Ishikawa (cell line): ENCODE measurements around the gene SPATA31D4.
"Not testable (repeated sequence)": the region's sequence is repeated elsewhere in the genome, so short reads cannot be mapped to it uniquely, and the experiment has no call there.

ENCODE experiments used
- CEBPB ChIP-seq: IDR thresholded peaks from 2 replicates; pipeline ENCODE4 v1.6.1; 2012
- CREB1 ChIP-seq: IDR thresholded peaks from 2 replicates; pipeline ENCODE4 v1.6.1; 2012; ENCODE audit warnings: low read depth
- EGR1 ChIP-seq: IDR thresholded peaks from 2 replicates; pipeline ENCODE4 v1.6.1; 2012
- EP300 ChIP-seq: IDR thresholded peaks from 2 replicates; pipeline ENCODE4 v1.6.1; 2012; ENCODE audit warnings: borderline replicate concordance
- FOXM1 ChIP-seq: IDR thresholded peaks from 2 replicates; pipeline ENCODE4 v1.6.1; 2012; ENCODE audit warnings: low read depth, borderline replicate concordance
- NFIC ChIP-seq: IDR thresholded peaks from 2 replicates; pipeline ENCODE4 v1.6.1; 2012
- RAD21 ChIP-seq: IDR thresholded peaks from 2 replicates; pipeline ENCODE4 v1.6.1; 2012; ENCODE audit warnings: low read depth
- TAF1 ChIP-seq: IDR thresholded peaks from 2 replicates; pipeline ENCODE4 v1.6.1; 2012; ENCODE audit warnings: low read depth, mild to moderate bottlenecking
- TCF12 ChIP-seq: IDR thresholded peaks from 2 replicates; pipeline ENCODE4 v1.6.1; 2012; ENCODE audit warnings: low read depth
- TEAD4 ChIP-seq: IDR thresholded peaks from 2 replicates; pipeline ENCODE4 v1.6.1; 2012
- YY1 ChIP-seq: IDR thresholded peaks from 2 replicates; pipeline ENCODE4 v1.6.1; 2012; ENCODE audit warnings: low read depth
- ZBTB7A ChIP-seq: IDR thresholded peaks from 2 replicates; pipeline ENCODE4 v1.6.1; 2012; ENCODE audit warnings: low read depth
- TF ChIP-seq, protein P1 (sequence below): IDR thresholded peaks from 2 replicates; pipeline ENCODE4 v1.6.1; 2012; ENCODE audit warnings: low read depth, mild to moderate bottlenecking
- TF ChIP-seq, protein P2 (sequence below): IDR thresholded peaks from 2 replicates; pipeline ENCODE4 v1.6.1; 2012

Gene SPATA31D4

GRCh38 chr9:81943393-81943792 is 15.2 kb downstream of the SPATA31D4 start, which contains the start of gene SPATA31D3:
SPATA31D3 (plus strand) TSS chr9:81943500; CDS start chr9:81943586, 86 bp downstream.
- not testable (repeated sequence) for TF ChIP-seq FOXM1, EGR1, EP300

DNA sequence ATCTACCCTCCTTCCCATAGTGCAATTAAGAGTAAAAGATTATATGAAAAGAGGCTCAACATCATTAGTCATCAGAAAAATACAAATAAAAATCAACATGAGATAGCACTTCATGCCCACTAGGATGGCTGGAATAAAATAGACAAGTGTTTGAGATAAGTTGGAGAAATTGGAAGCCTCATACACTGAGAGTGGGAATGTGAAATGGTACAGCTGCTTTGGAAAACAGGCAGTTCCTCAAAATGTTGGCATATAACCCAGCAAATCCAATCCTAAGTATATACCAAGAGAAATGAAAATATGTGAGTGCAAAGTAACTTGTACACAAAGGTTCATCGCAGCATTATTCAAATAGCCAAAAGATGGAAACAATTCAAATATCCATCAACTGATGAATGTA is 24.9 kb downstream of the SPATA31D4 start:
- TF ChIP-seq EP300 (no peak), TCF12 (no peak), CEBPB (no peak), TEAD4 (no peak), NFIC (no peak)
- TF ChIP-seq, protein P1, sequence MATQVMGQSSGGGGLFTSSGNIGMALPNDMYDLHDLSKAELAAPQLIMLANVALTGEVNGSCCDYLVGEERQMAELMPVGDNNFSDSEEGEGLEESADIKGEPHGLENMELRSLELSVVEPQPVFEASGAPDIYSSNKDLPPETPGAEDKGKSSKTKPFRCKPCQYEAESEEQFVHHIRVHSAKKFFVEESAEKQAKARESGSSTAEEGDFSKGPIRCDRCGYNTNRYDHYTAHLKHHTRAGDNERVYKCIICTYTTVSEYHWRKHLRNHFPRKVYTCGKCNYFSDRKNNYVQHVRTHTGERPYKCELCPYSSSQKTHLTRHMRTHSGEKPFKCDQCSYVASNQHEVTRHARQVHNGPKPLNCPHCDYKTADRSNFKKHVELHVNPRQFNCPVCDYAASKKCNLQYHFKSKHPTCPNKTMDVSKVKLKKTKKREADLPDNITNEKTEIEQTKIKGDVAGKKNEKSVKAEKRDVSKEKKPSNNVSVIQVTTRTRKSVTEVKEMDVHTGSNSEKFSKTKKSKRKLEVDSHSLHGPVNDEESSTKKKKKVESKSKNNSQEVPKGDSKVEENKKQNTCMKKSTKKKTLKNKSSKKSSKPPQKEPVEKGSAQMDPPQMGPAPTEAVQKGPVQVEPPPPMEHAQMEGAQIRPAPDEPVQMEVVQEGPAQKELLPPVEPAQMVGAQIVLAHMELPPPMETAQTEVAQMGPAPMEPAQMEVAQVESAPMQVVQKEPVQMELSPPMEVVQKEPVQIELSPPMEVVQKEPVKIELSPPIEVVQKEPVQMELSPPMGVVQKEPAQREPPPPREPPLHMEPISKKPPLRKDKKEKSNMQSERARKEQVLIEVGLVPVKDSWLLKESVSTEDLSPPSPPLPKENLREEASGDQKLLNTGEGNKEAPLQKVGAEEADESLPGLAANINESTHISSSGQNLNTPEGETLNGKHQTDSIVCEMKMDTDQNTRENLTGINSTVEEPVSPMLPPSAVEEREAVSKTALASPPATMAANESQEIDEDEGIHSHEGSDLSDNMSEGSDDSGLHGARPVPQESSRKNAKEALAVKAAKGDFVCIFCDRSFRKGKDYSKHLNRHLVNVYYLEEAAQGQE = no peak

- TF ChIP-seq FOXM1 = no peak
- no peak for TF ChIP-seq RAD21
- TF ChIP-seq TEAD4 = no peak
- TF ChIP-seq ZBTB7A = no peak
- TF ChIP-seq CEBPB = no peak
- TF ChIP-seq EP300 = no peak
- TF ChIP-seq, protein P2, sequence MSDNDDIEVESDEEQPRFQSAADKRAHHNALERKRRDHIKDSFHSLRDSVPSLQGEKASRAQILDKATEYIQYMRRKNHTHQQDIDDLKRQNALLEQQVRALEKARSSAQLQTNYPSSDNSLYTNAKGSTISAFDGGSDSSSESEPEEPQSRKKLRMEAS = no peak
Observed at GRCh38 chr9:81955625-81956024, 27.4 kb downstream of the SPATA31D4 start.

GRCh38 chr9:81964218-81965171 is 36.3 kb downstream of the SPATA31D4 start:
- no peak for TF ChIP-seq TEAD4
- no peak for TF ChIP-seq CREB1
- no peak for TF ChIP-seq FOXM1
- TF ChIP-seq EGR1 = no peak
- TF ChIP-seq EP300 = no peak
- no peak for TF ChIP-seq NFIC
- TF ChIP-seq, protein P1 = no peak
- no peak for TF ChIP-seq RAD21
- no peak for TF ChIP-seq YY1
- no peak for TF ChIP-seq ZBTB7A

GRCh38 chr9:81968026-81968425 is 39.8 kb downstream of the SPATA31D4 start:
- TF ChIP-seq, protein P2 = no peak
- TF ChIP-seq TAF1 = no peak
- no peak for TF ChIP-seq TCF12
- no peak for TF ChIP-seq NFIC
- TF ChIP-seq CEBPB = no peak
- TF ChIP-seq FOXM1 = no peak
- TF ChIP-seq EGR1 = no peak
- no peak for TF ChIP-seq ZBTB7A
- no peak for TF ChIP-seq YY1
- TF ChIP-seq TEAD4 = no peak
- no peak for TF ChIP-seq RAD21

GRCh38 chr9:81969971-81970370 is 41.7 kb downstream of the SPATA31D4 start:
- TF ChIP-seq TEAD4 (no peak), CREB1 (no peak), NFIC (no peak), EP300 (no peak), RAD21 (no peak), ZBTB7A (no peak)
- TF ChIP-seq, protein P1 = no peak
